ENCODE measurements around the gene GPC3.

GPC3 gene

DNA sequence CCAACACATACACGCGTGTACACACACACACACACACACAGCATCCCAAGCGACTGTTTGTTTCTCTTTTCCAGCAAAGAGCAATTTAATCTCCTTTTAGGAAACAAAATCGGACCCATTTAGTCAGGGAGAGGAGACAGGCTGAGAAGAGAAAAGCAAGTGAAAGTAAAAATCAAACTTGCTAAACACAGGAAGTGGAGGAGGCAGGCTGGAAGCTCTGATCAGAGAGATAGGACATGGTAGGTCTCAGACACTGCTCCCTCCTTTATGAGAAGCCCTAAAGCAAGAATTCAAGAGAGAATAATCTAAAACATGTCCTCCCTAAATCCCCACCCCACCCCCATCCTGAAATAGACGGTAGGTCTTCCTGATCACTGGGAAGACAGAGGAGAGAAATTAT is 62.3 kb downstream of the GPC3 start:
- no peak for ATAC-seq (ENCODE audit: low read depth)
- Histone ChIP-seq H3K27ac (ENCODE audit: poor library complexity, severe bottlenecking) (no peak overlapping the region), H3K4me3 (ENCODE audit: severe bottlenecking) (no peak overlapping the region)

DNA sequence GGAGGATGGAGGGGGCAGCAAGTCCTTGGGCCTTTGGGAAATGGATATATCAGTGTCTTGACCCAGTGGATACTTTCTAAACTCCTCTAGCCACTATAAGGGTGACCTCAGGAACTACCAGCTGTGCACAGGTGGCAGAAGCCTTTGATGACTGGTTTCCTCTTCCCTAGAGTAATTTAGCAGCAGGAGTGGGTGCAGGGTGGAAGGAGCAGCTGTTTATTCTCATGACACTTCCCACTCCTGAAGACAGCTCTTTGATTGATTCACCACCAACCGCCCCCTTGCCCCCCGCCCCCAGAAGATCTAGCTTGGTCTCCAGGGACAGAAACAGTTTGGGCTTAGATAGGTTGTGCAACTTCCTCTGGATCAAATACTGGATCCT is 63.0 kb downstream of the GPC3 start:
- ATAC-seq (ENCODE audit: low read depth): no peak
- Histone ChIP-seq H3K27me3 (ENCODE audit: insufficient read depth, poor library complexity, severe bottlenecking) (no peaks in the 10 kb centered on the region), H3K4me3 (ENCODE audit: severe bottlenecking) (no peak overlapping the region), H3K9me3 (ENCODE audit: severe bottlenecking) (no peaks in the 10 kb centered on the region), H3K36me3 (ENCODE audit: low read depth) (no peaks in the 10 kb centered on the region), H3K4me1 (ENCODE audit: insufficient read depth, poor library complexity, severe bottlenecking) (no peaks in the 10 kb centered on the region), H3K27ac (ENCODE audit: poor library complexity, severe bottlenecking) (no peak overlapping the region)
- DNase-seq (ENCODE audit: low spot score): no peak
- TF ChIP-seq, protein P1, sequence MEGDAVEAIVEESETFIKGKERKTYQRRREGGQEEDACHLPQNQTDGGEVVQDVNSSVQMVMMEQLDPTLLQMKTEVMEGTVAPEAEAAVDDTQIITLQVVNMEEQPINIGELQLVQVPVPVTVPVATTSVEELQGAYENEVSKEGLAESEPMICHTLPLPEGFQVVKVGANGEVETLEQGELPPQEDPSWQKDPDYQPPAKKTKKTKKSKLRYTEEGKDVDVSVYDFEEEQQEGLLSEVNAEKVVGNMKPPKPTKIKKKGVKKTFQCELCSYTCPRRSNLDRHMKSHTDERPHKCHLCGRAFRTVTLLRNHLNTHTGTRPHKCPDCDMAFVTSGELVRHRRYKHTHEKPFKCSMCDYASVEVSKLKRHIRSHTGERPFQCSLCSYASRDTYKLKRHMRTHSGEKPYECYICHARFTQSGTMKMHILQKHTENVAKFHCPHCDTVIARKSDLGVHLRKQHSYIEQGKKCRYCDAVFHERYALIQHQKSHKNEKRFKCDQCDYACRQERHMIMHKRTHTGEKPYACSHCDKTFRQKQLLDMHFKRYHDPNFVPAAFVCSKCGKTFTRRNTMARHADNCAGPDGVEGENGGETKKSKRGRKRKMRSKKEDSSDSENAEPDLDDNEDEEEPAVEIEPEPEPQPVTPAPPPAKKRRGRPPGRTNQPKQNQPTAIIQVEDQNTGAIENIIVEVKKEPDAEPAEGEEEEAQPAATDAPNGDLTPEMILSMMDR (IDR thresholded peaks at IDR 0.05; ENCODE audit: poor library complexity, severe bottlenecking): no peak

More for the DNA sequence above, 62.3 kb downstream of the GPC3 start:
- DNase-seq (ENCODE audit: low spot score): no peak
- Histone ChIP-seq H3K27me3 (ENCODE audit: insufficient read depth, poor library complexity, severe bottlenecking) (no peaks in the 10 kb centered on the region), H3K36me3 (ENCODE audit: low read depth) (no peaks in the 10 kb centered on the region), H3K4me1 (ENCODE audit: insufficient read depth, poor library complexity, severe bottlenecking) (no peaks in the 10 kb centered on the region), H3K9me3 (ENCODE audit: severe bottlenecking) (no peaks in the 10 kb centered on the region)
- TF ChIP-seq, protein P1 (IDR thresholded peaks at IDR 0.05; ENCODE audit: poor library complexity, severe bottlenecking): no peak

DNA sequence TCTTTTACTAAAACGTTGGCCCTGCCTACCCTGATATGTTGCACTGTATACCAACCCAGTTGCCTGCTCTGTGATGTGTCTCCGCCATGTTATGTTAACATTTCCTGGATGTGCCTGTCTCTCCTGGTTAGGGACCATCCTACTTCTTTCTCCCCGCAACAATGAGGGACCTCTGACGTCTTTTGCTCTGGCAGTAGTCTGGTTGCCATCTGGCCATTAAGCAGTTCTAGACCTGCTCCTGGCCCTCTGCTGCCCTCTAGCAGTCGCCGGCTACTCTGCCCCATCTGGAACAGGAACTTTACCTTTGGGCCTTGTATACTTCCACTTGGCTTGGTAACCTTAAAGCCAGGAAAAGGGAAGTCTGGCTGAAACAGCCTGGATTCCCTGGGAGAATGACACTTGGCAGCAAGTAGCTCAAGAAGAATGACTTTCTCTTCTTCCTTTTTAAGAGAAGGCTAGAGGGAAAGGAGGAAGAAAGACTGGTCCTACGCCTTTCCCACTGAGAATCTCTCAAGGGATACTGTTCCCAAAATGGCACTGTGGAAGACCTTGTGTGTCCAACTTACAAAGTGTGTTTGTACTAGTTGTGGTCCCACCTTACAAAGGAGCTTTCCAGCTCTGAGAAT is 63.5 kb downstream of the GPC3 start:
- H3K27me3 ChIP-seq (ENCODE audit: insufficient read depth, poor library complexity, severe bottlenecking): no peaks in the 10 kb centered on the region
- no peaks in the 10 kb centered on the region for H3K9me3 ChIP-seq (ENCODE audit: severe bottlenecking)
- no peaks in the 10 kb centered on the region for H3K36me3 ChIP-seq (ENCODE audit: low read depth)
- H3K4me3 ChIP-seq (ENCODE audit: severe bottlenecking): no peak overlapping the region
- TF ChIP-seq, protein P1 (IDR thresholded peaks at IDR 0.05; ENCODE audit: poor library complexity, severe bottlenecking): peak; percentile 34
- H3K4me1 ChIP-seq (ENCODE audit: insufficient read depth, poor library complexity, severe bottlenecking): no peaks in the 10 kb centered on the region
- no peak for DNase-seq (ENCODE audit: low spot score)
- no peak overlapping the region for H3K27ac ChIP-seq (ENCODE audit: poor library complexity, severe bottlenecking)
- peak; percentile 45; the same call in 1 of the 3 replicates for ATAC-seq (ENCODE audit: low read depth)

DNA sequence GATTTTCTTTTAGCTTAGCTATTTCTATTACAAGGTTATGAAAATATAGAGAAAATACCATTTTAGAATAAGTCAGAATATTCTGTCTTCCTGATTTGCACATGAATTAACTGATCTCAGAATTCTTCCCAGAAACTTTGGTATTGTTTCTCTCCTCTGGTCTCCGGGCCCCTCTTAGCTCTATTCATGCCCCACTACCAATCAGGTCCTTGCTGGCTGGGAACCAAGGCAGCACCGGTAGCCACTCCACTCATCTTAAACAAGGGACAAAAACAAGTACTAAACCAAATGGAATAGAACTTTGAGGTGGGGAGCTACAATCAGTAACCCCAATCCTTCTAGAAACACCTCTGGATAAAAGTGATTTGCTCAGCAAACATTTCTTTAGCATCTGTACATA is 64.3 kb downstream of the GPC3 start:
- H3K27me3 ChIP-seq (ENCODE audit: insufficient read depth, poor library complexity, severe bottlenecking): no peaks in the 10 kb centered on the region
- no peaks in the 10 kb centered on the region for H3K4me1 ChIP-seq (ENCODE audit: insufficient read depth, poor library complexity, severe bottlenecking)
- no peaks in the 10 kb centered on the region for H3K9me3 ChIP-seq (ENCODE audit: severe bottlenecking)
- DNase-seq (ENCODE audit: low spot score) (no peak), ATAC-seq (ENCODE audit: low read depth) (no peak)
- H3K4me3 ChIP-seq (ENCODE audit: severe bottlenecking): no peak overlapping the region
- H3K27ac ChIP-seq (ENCODE audit: poor library complexity, severe bottlenecking): no peak overlapping the region
- H3K36me3 ChIP-seq (ENCODE audit: low read depth): no peaks in the 10 kb centered on the region
- TF ChIP-seq, protein P1 (IDR thresholded peaks at IDR 0.05; ENCODE audit: poor library complexity, severe bottlenecking): no peak

DNA sequence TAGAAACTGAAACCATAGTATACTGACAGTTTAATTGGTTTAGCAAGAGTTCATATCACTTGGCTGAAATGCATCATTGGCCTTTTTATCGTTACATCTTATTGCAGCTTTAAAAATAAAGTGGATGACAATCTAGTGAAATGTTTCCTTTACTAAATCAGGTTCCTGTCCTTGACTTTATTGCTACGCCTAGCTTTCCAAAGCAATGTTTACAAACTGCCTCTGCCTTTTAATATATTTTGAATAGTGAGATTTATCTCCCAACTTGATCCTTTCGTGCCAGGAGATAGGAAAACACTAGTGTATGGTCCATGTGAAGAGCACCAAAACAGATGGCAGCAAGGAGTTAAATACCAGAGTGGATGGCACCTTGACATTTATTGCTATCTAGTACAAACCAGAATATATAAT is 67.0 kb downstream of the GPC3 start:
- no peaks in the 10 kb centered on the region for H3K9me3 ChIP-seq (ENCODE audit: severe bottlenecking)
- no peaks in the 10 kb centered on the region for H3K27me3 ChIP-seq (ENCODE audit: insufficient read depth, poor library complexity, severe bottlenecking)
- no peaks in the 10 kb centered on the region for H3K4me1 ChIP-seq (ENCODE audit: insufficient read depth, poor library complexity, severe bottlenecking)
- H3K27ac ChIP-seq (ENCODE audit: poor library complexity, severe bottlenecking): no peak overlapping the region
- DNase-seq (ENCODE audit: low spot score) (no peak), ATAC-seq (ENCODE audit: low read depth) (no peak)
- TF ChIP-seq, protein P1 (IDR thresholded peaks at IDR 0.05; ENCODE audit: poor library complexity, severe bottlenecking): no peak
- no peaks in the 10 kb centered on the region for H3K36me3 ChIP-seq (ENCODE audit: low read depth)
- no peak overlapping the region for H3K4me3 ChIP-seq (ENCODE audit: severe bottlenecking)
